ENCODE data around the gene ENTHD1.

ENTHD1 gene

DNA sequence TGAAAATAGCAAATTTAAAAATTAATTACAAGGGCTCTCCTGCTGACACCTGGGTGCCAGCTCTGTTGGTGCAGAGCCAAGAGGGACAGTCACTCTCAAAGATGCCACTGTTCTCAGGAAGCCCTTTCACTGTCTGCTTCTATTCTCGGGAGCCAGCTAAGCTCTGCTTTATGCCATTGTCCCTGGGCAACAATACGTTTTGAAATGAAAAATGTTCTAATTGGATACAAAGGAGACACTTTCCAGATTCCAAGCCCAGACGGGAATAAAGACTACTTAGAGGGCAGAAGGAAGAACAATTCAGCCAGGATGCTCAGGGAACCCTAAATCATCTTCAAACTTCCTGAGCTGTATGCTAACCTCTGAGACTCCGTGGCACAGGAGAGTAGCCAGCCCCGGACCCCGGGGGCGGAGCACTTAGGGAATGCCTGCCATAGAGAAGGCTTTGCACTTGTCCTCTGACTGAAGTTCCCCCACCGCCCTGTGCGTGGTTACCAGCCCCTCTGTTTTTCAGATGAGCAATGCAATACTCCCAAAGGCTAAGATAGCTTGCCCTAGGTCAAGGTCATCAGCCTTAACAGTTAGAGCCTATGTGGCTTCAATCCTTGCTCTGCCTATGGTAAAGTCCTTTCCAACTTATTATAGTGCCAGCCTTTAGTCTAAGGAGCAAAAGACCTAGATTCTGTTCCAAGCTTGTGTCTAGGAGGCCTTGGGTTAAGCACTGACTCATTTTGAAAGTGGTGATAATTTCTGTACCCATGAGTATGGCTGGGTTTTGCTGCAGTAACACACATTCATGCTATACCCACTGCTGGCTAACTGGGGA lies 172.1 kb downstream of the ENTHD1 start:
- no peak for DNase-seq (ENCODE audit: low read depth, low spot score)
- H3K27ac ChIP-seq, result no peak overlapping the region

DNA sequence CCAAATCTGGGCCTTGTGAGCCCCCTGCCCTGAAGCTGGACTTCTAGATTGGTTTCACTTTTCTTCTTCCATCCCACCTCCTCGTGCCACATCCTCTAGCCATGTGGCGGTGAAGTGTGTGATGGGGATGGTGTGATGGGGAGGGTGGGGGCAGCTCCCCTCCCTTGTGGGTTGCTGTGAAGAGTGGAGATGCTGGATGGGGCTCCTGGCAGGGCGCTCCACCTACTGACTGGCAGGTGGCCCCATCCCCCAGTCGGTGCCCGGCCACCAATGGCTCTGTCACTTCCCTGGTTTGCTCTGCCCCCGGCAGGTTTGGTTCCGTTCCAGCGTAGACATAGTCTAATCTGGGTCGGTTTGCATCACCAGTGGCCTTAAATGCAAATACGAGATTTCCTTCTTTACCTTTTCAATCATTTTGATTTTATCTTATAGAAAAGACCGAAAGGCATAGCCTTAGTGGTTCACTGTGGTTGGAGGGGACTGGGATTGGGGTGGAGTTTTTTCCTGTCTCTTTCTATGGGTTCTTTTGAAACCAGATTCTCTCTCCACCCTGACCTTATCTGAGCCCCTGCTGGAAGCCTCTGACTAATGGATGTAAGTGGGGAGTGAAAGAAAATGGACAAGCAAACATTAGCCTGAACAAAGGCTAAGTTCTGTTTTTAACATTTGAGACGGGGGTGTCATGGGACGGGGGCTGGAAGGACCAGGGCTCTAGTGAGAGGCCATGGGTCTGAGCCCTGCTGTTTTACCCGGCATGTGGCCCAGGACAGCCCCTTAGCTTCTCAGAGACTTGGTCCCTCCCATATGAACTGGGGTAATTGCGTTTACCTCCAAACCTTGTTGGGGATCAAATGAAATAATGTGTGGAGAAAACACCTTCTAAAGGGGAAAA lies 173.8 kb downstream of the ENTHD1 start:
- DNase-seq (ENCODE audit: low read depth, low spot score), result no peak
- no peak overlapping the region for H3K27ac ChIP-seq

DNA sequence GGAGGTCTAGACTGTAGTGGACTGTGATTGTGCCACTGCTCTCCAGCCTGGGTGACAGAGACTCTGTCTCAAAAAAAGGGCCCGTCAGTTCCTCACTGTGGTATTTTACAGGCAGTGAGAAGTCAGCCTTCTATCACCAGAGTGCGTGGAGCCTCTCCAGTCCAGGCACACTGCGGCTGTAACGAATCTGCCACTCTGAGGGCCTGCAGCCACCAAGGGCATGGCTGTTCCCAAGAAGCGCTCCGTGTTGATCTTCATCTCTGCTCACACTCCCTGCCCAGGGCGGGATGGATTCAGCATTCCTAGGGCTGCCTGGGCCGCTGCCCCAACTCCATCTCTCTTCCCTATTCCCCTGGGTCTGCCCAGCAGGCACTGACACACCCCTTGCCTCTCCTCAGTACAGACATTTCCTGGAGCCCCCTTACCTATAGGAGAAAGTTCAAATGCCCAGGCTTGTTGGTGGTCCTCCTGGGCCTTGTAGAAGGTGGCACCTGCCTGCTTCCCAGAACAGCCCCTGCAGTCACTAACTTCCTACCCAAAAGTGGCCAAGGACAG lies 174.6 kb downstream of the ENTHD1 start:
- no peak overlapping the region for H3K27ac ChIP-seq
- no peak for DNase-seq (ENCODE audit: low read depth, low spot score)

DNA sequence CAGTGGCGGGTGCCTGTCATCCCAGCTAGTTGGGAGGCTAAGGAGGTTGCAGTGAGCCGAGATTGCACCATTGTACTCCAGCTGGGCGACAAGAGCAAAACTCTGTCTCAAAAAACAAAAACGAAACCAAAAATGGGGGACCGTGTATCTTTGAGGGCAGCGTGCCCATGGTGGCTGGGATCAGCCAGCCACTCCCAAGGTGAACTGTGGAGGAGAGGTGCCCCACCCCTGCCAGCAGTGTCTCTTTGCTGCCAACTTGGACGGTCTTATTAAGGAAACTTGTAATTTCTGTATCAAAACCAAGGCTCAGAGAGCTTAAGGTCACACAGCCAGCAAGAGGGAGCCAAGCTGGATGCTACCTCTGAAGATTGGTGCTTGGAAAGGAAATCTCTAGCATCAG lies 175.4 kb downstream of the ENTHD1 start:
- H3K27ac ChIP-seq, result no peak overlapping the region
- no peak for DNase-seq (ENCODE audit: low read depth, low spot score)

DNA sequence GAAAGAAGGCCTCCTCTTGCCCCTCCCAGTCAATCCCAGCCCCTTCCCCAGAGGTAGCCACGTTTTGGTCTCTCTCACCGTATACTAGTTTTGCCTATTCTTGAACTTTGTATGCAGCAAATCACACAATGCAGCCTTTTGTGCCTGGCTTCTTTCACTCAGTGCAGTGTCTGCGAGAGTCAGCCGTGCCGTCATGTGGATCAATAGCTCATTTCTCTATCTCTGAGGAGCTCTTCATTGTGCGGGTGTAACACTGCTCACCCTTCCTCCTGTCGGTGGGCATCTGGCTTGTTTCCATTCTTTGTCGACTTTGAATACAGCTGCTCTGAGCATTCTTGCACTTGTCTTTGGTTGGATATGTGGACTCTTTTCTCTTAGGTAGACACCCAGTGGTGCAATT lies 176.5 kb downstream of the ENTHD1 start:
- DNase-seq (ENCODE audit: low read depth, low spot score), result no peak
- H3K27ac ChIP-seq, result no peak overlapping the region

DNA sequence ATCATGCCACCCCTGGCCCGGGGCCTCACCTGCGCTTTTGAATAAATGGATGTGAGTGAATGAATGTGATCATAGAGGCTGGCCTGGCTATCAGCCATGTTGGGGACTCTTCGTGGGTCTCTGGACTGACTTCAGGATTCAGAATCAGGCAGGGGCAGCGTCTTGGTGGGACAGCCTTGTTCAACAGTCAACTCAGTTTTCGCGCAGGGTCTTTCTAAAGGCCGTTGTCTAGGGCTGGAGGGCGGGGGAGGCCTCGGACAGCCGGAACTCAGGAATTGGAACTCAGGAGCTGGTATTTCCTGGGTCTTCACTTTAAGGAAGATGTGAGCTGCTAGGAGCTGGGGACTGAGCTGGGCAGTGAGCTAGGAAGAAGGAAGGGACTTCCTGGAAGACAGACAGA lies 177.0 kb downstream of the ENTHD1 start:
- DNase-seq (ENCODE audit: low read depth, low spot score), result no peak
- H3K27ac ChIP-seq, result no peak overlapping the region

DNA sequence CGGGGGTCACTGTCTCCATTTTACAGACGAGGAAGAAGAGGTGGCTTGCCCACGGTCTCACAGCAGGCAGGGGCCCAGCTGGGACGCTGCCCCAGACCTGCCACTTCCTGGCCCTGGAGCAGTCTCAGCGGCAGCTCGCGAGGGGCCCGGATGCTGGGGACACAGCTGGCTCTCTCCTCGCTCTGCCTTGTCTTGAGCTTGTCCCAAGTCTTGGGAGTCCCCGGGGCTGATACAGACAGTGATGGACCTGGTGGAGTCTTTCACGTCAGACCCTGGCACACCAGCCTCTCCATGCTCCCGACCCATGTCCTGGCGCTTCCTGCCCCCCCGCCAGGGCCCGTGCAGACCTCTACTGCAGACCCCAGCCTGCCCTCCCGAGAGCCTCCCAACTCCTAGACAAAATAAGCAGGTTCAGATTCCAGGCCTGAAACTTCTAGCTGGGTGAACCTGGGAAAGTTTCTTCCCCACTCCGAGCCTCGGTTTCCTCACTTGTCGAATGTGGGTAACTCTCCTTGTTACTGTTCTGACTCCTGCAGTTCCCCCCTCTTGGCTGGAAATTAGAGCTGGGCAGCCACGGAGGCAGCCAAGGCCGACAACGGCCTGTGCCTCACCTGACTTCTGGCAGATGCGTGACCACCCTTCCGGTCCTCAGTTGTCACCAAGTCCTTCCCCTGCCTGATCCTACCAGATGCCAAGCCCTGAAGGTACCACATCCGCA lies 177.6 kb downstream of the ENTHD1 start:
- no peak for DNase-seq (ENCODE audit: low read depth, low spot score)
- H3K27ac ChIP-seq, result no peak overlapping the region

DNA sequence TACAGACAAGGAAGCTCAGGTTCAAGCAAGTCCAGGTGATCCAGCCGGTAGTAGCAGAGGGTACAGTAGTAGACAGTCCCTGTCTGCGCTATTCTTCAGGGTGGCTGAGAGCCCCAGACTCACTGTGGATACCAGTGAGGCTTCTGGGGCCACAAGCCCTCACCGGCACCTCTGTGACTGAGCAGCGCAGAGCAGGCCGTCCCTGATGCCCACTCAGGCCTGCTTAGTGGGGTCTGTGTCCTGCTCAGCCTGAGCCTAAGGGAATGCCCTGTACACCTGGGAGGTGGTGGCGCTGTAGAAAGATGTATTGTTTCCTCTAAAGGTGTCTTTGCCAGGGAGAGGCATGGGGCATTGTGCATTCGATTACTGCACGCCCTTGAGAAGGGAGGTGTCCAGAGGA lies 179.2 kb downstream of the ENTHD1 start:
- H3K27ac ChIP-seq, result no peak overlapping the region
- DNase-seq (ENCODE audit: low read depth, low spot score), result no peak

DNA sequence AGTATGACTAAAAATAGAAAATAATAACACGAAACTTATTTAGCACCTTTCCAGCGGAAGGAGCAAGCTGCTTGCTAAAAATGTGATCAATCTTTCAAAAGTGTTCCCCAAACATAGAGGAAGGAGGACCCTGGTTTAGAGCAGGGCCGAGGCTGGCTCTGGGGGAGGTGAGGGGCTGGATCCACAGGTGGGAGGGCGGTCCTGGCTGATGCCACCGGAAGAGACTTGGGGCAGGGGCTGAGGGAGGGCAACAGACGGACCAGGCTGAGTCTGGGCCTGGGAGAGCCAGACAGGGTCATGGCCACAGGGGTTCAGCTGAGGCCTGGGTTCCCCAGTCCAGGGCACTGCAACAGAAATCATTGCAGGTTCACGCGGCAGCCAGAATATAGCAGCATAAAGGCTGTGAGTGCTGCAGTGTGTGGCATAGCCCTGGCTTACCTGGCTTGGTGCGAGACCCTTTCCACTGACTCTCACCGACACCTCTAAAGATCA lies 179.7 kb downstream of the ENTHD1 start:
- DNase-seq (ENCODE audit: low read depth, low spot score), result no peak
- H3K27ac ChIP-seq, result no peak overlapping the region

DNA sequence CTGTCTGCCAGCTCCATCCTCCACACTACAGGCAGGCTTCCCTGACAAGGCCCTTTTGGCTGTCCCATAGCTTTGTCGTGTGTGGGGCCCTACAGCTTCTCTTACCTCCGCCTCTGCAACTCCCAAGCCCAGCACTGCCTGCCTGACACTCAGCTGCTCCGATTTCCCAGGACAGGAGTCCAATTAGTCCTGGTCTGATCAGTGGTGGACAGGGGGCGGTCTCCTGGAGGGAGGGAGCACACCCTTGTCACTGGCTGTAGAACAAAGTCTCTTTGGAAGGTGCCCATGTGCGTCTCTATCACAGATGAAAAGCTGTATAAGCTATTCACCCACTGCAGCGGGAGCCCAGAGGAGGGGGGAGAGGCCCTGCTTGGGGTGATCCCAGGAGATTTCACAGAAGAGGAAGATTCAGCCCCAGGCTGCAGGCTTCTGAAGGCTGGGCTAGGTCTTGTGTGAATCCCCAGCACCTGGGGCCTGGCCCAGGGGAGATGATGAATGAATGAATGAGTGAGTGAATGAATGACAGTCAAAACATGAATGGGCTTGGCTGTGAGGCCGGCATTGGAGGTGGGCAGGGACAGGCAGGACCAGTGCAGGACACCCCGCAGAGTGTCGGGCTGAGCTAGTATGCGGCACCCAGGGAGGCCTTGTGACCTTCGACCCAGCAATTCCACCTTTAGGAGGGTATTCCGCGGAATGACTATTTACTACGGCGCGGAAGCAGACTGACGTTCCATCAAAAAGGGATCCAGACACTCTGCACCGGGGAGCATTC lies 180.6 kb downstream of the ENTHD1 start:
- no peak for DNase-seq (ENCODE audit: low read depth, low spot score)
- no peak overlapping the region for H3K27ac ChIP-seq

DNA sequence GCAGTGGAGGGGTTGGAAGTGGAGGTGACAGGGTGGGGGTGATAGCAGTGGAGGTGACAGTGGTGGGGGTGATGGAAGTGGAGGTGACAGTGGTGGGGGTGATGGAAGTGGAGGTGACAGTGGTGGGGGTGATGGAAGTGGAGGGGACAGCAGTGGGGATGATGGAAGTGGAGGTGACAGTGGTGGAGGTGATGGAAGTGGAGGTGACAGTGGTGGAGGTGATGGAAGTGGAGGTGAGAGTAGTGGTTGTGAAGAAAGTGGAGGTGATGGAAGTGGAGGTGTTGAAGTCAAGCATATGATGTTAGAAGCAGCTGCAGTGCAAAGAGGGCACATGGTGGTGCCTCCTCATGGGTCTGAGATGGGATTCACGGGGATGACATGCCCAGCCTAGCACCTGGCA lies 181.5 kb downstream of the ENTHD1 start:
- H3K27ac ChIP-seq, result no peak overlapping the region
- no peak for DNase-seq (ENCODE audit: low read depth, low spot score)

DNA sequence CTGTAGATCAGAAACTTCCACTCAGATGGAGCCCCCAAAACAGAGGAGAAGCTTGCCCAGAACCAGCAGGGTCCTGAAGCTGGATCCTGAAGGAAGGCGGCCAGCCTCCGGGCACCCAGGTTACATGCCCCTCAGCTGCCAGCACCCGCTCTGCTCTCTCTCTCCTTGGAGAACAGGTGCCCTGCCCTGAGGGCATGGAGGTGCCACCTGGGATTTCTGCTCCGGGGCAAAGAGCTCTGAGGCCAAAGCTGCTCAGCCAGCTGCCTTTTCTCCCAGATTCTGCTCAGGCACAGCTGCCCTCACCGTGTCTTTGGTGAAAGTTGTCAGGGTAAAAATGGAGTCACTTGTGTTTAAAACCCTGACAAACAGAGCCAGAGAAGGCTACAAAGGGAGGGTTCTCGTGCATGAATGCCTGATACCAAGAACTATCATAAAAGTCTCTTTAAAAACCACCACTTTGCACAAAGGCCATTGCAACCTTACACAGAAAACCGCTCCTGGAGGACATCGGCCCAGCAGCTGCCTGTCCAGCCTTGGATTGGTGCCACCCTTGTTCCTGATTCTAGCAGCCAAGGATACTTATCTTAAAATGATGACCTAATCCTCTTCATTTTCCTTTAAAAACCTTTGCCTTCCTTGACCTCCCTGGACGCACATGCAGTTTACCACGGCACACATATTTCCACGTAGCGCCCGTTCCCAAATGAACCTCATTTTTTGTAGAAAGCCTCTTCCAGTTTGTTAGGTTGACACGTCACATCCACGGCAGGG lies 183.0 kb downstream of the ENTHD1 start:
- H3K27ac ChIP-seq, result no peak overlapping the region
- no peak for DNase-seq (ENCODE audit: low read depth, low spot score)

DNA sequence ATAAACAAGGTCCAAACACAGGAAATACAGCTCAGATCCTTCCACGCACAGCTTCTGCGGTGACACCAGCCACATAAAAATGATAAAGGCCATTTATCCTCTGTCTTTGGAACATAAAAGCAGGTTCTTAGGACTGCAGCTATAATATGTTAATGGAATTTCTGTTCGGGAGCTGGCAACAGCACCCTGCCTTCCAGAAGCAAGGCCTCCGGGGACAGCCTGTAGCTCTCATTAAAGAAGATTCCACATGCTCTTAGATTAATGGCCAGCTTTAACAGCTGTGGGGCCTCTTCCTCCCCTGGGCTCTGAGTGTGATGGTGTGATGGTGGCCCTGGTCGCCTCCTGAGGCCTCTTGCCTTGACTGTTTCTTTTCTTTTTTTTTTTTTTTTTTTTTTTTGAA lies 185.7 kb downstream of the ENTHD1 start:
- no peak for DNase-seq (ENCODE audit: low read depth, low spot score)
- H3K27ac ChIP-seq, result no peak overlapping the region

DNA sequence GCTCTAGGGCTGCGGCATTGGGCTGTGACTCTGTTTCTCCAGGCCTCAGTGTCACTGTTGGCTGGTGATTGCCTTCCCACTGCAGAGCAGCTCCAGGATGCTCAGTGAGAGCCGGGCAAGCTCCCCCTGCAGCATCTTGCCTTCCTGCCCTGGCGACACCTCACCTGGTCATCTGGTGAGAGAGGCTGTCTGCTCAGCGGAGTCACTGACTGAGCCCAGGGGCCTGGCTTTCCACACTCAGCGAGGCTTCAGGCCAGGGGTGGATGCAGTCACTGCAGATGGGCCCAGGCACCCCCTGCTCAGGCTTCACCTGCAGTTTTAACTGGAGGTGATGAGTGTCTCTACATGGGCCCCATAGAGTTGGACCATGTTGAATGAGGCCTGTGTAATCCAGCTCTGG lies 186.2 kb downstream of the ENTHD1 start:
- no peak overlapping the region for H3K27ac ChIP-seq
- DNase-seq (ENCODE audit: low read depth, low spot score), result no peak

DNA sequence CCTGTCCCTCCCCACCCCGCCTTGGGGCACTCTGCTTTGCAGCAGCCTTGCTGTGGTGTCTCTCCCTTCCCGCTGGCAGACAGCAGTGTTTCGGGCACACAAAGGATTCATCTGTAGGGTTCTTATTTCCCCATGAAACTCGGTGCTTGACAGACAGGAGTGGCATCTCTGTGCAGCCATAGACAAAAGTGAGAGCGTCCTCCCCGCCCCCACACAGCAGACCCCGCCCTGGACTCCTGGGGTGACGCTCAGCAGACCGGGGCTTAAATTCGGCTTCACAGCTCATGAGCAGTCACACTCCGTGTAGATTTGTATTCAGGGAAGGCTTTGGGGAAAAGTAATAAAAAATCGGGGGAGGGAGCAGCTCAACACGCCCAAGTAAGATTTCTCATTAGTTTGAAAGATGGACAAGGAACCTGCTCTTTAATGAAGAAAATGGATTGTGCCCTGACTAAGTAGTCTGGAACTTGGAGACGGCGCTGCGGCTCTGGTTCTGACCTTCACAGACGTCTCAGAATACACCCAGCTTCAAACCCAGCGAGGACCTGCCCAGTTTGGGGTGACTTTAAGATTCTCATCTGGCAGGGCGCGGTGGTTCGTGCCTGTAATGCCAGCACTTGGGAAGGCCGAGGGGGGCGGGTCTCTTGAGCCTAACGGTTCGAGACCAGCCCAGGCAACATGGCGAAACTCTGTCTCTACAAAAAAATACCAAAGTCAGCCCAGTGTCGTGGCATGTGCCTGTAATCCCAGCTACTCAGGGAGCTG lies 187.0 kb downstream of the ENTHD1 start:
- H3K27ac ChIP-seq, result no peak overlapping the region
- DNase-seq (ENCODE audit: low read depth, low spot score), result no peak

DNA sequence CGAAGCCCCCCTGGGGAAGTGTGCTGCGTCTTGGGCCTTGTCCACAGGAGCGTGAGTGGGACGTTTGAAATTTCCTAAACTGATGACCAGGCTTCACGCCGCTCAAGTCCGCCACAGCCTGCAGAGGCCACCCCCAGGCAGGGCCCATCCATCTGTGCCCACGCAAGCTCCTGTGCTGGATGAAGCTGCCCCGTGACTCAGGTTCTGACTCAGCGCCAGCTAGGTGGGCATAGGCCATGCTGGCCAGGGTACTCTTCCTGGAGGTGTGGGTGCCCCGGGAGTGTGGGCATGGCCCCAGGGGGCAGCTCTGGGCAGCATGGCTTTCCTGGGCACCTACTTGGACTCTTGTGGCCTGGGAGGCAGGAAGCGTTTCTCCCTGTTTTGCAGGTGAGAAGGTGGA lies 188.2 kb downstream of the ENTHD1 start:
- no peak for DNase-seq (ENCODE audit: low read depth, low spot score)
- no peak overlapping the region for H3K27ac ChIP-seq

DNA sequence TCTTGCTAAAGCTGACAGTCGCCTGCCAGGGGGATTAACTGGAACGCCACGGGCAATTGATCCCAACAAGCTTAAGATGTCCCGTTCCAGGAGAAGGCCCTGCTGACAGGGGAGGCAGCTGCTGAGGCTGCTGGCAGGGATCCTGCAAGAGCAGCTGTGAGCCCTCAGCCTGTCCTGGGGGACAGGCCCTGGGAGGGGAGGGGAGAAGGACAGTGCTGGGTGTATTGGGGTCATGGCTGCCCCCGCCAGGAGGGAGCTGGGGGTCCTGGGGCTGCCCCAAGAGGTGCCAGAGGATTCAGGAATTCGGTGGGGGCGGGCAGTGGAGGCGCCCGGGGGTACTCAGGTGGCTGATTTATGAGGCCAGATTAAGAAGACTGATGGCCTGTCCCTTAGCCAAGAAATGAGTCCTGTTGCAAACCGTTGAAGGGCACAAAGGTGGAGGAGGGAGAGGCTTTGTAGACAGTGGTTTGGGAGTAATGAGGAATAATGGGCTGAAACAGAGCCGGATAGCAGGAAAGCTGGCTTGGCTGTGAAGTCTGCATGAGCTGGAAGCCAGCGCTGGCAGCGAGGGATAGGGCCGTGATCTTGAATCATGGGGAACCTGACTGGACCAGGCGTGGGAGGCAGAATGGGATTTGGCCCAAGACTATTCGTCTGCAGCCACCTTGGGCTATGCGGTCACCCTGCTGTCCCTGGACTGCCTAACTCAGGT lies 189.5 kb downstream of the ENTHD1 start:
- no peak for DNase-seq (ENCODE audit: low read depth, low spot score)
- no peak overlapping the region for H3K27ac ChIP-seq

DNA sequence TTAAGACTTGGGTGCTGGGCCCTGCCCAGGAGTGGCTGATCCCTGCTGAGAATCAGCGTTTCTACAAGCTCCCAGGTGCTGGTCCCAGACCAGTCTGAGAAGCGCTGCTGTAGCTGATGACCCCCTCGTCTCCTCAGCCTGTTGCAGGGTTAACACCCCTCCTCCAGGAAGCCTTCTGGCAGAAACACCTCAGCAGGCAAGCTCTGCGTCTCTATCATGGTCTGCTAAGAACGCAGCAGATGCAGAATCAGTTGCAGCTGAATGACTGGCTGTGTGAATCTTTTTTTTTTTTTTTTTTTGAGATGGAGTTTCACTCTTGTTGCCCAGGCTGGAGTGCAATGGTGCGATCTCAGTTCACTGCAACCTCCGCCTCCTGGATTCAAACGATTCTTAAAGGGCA lies 190.5 kb downstream of the ENTHD1 start:
- DNase-seq (ENCODE audit: low read depth, low spot score), result no peak
- H3K27ac ChIP-seq, result no peak overlapping the region
